Measurements from ENCODE around the gene PTPN4.

PTPN4 gene

DNA sequence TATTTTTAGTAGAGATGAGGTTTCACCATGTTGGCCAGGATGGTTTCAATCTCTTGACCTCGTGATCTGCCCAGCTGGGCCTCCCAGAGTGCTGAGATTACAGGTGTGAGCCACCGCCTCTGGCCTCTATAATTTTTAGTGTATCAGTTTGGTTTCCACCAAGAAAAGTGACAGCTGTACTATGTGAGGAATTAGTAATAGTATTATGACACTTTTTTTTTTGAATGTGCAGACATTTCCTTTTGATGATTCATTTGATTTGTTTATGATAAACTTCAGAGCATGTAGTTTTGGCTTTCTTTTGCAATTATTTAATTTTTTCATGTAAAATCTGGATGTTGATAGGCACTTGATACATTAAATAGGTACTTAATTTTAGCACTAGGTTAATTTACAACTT lies 61.5 kb downstream of the PTPN4 start:
- DNase-seq (ENCODE audit: extremely low read depth, low read depth): no peak

DNA sequence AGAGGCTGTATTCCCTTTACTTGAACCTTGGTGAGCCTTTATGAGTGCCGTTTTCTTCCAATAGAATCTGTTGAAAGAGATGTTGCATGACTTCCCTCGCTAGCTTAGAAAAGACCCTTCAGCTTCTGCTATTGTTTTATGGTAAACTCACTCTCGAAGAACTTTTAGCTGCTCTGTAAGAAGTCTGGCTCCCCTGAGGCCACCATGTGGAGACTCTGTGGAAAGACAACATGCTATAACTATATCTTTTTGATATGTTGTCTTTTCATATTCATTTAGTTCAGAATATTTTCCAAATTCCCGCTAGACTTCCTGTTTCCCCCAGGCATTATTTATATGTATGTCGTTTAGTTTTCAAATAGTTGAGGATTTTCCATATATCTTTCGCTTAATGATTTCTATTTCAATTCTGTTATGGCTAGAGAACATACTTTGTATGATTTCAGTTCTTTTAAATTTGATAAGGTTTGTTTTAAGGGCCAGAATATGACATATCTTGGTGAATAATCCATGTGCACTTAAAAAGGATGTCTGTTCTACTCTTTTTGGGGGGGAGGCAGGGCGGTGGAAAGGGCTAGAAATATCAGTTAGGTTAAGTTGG lies 64.1 kb downstream of the PTPN4 start:
- no peak for DNase-seq (ENCODE audit: extremely low read depth, low read depth)
- TF ChIP-seq, protein P1, sequence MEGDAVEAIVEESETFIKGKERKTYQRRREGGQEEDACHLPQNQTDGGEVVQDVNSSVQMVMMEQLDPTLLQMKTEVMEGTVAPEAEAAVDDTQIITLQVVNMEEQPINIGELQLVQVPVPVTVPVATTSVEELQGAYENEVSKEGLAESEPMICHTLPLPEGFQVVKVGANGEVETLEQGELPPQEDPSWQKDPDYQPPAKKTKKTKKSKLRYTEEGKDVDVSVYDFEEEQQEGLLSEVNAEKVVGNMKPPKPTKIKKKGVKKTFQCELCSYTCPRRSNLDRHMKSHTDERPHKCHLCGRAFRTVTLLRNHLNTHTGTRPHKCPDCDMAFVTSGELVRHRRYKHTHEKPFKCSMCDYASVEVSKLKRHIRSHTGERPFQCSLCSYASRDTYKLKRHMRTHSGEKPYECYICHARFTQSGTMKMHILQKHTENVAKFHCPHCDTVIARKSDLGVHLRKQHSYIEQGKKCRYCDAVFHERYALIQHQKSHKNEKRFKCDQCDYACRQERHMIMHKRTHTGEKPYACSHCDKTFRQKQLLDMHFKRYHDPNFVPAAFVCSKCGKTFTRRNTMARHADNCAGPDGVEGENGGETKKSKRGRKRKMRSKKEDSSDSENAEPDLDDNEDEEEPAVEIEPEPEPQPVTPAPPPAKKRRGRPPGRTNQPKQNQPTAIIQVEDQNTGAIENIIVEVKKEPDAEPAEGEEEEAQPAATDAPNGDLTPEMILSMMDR (IDR thresholded peaks at IDR 0.05; ENCODE audit: low read depth, low read length): peak; percentile 79

More for the DNA sequence above, 61.5 kb downstream of the PTPN4 start:
- TF ChIP-seq, protein P1 (IDR thresholded peaks at IDR 0.05; ENCODE audit: low read depth, low read length): no peak

DNA sequence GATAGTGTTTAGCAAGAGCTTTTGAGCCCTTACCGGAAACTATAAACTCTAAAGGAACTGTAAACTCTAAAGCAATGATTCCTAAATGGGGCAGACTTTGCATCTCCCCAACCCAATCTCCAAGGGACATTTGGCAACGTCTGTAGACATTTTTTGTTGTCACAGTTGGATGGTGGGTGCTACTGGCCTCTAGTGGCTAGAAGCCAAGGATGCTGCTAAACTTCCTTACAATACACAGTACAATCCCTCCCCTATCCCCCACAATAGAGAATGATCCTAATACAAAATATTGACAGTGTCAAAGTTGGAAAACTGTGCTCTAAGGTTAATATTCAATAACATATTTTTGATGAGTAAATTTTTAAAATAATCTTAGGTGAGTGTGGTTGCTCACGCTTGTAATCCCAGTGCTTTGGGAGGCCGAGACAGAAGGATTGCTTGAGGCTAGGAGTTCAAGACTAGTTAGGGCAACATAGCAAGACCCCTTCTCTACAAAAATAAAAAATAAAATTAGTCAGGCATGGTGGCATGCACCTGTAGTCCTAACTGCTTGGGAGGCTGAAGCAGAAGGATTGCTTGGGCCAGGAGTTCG lies 66.7 kb downstream of the PTPN4 start:
- TF ChIP-seq, protein P1 (IDR thresholded peaks at IDR 0.05; ENCODE audit: low read depth, low read length): peak; percentile 43
- no peak for DNase-seq (ENCODE audit: extremely low read depth, low read depth)

DNA sequence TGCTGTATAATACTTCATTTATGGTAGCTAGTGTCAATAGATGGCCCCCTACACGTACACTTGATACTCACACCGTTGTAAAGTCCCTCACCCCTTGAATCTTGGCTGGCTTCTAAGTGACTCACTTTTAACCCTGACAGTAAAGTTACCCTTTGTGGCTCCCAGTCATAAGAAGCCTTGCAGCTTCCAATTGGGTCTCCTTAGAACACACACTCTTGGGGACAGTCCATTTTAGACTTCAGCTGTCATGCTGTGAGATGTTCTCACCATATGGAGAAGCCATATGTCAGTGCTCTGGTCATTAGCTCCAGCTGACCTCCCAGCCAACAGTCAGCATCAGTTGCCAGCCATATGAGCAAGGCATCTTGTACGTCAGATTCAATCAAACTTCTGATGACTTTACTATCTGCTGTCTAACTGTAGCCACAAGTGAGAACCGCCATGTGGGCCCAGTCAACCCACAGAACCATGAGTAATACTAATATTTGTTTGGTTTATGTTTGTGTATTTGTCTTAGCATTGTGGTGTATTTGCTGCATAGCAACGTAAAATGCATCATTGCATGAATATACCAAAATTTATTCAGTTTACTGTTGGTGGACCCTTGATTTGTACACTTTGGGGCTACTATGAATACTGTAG lies 68.3 kb downstream of the PTPN4 start:
- TF ChIP-seq, protein P1 (IDR thresholded peaks at IDR 0.05; ENCODE audit: low read depth, low read length): no peak
- no peak for DNase-seq (ENCODE audit: extremely low read depth, low read depth)

DNA sequence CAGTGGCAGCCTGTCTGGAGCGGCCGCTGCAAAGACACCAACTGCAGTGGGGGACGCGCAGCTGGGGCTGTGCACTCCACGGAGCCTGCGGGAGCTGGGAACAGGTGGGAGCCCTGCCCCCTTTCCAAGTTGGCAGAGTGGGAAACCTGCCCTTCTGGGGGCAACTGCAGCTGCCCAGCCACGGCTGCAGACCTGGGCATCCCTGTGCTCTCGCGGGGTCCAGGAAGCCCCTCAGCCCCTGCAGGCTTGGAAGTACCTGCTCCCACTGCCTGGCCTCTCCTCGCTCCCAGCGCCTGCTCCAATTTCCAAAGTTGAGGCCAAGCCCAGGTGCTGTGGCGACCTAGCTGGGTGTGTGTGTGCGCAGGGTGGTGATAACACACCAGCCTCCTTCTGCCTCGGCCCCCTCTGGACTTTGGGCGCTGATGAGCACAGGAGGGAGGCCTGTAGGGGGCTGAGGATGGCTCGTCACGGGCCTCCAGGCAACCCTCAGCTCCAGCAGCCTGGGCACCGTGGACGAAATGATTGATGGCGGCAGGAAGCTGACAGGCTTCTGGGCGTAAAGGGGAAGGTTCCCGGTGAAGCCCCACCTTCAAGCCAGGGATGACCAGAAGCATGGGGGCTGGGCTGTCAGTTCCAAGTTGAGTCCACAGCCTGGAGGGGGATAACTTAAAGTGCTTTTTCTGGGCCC lies 76.9 kb downstream of the PTPN4 start:
- no peak for DNase-seq (ENCODE audit: extremely low read depth, low read depth)
- TF ChIP-seq, protein P1 (IDR thresholded peaks at IDR 0.05; ENCODE audit: low read depth, low read length): no peak

DNA sequence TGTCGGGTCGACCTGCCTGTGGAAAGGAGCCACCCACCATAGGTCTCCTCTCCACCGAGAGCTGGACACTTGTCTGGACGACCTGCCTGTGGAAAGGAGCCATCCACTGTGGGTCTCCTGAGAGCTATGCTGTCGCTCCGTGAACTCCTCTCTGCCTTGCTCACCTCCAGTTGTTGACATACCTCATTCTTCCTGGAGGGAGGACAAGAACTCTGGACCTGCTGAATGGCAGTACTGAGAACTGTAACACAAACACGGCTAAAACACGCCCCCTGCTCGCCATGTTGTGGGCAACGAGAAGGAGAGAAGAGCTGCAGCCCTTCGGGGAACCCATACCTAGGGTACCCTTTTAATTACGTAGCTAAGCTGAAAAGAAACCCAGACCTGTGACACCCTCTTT lies 77.6 kb downstream of the PTPN4 start:
- TF ChIP-seq, protein P1 (IDR thresholded peaks at IDR 0.05; ENCODE audit: low read depth, low read length): no peak
- no peak for DNase-seq (ENCODE audit: extremely low read depth, low read depth)

DNA sequence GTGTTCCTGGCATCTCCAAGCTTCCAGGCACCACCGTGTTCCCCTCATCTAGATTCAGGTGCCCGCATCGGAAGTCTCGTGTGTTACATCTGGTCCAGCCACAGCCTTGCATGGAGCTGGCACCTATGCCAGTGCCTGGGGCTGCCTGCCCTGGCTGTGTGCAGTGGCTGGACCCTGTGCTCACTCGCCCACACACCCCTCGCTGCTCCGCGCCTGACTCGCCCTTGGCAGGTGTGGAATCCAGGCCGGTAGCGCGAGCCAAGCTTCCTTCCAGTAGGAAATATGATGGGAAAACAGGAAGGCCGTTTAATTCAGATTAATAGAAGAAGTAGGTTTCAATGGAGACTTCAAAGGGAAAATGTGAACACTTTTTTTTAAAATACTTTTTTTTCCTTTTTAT lies 78.0 kb downstream of the PTPN4 start:
- TF ChIP-seq, protein P1 (IDR thresholded peaks at IDR 0.05; ENCODE audit: low read depth, low read length): no peak
- DNase-seq (ENCODE audit: extremely low read depth, low read depth): no peak
